GM23338 (cell line): ENCODE results near the gene NPHP4. TPM values are rescaled to one million over a fixed set of nuclear protein-coding genes. Genes with fewer than 3 reads are reported as not detected.

Experiments used
- ATAC-seq: fragments of 200-7000 bp; cut with Tn5 transposase; 3 replicates; pipeline ENCODE4 v1.9.1; 2020
- DNase-seq: peaks from one replicate; pipeline ENCODE4 v3.0.0-alpha.2; 2015; ENCODE audit warnings: low spot score
- H2AFZ ChIP-seq: fragments of 200-600 bp; sonication (generic); 2 replicates; pipeline ENCODE4 v1.8.0; 2016; ENCODE audit warnings: antibody characterized with exemption, mild to moderate bottlenecking, moderate library complexity
- H3F3A ChIP-seq: fragments of 200-600 bp; sonication (generic); replicated peaks from 2 replicates; pipeline ENCODE4 v1.8.0; 2017; ENCODE audit warnings: antibody characterized with exemption, mixed run types, low read depth
- H3K27ac ChIP-seq: fragments of 200-600 bp; sonication (generic); 2 replicates; pipeline ENCODE4 v1.6.1; 2016; ENCODE audit warnings: low read depth
- H3K27me3 ChIP-seq: fragments of 200-600 bp; sonication (generic); 2 replicates; pipeline ENCODE4 v1.8.0; 2016; ENCODE audit warnings: mild to moderate bottlenecking, mixed run types, moderate library complexity; ENCODE audit not compliant: insufficient read depth
- H3K36me3 ChIP-seq: fragments of 200-600 bp; sonication (generic); 2 replicates; pipeline ENCODE4 v1.8.0; 2016; ENCODE audit warnings: mild to moderate bottlenecking; ENCODE audit not compliant: insufficient read depth
- H3K4me1 ChIP-seq: fragments of 200-600 bp; sonication (generic); 2 replicates; pipeline ENCODE4 v1.8.0; 2016; ENCODE audit warnings: mild to moderate bottlenecking, moderate library complexity; ENCODE audit not compliant: insufficient read depth
- H3K4me2 ChIP-seq: fragments of 200-600 bp; sonication (generic); 2 replicates; pipeline ENCODE4 v1.7.1; 2017; ENCODE audit warnings: mixed run types
- H3K4me3 ChIP-seq: fragments of 200-600 bp; sonication (generic); 2 replicates; pipeline ENCODE4 v1.6.1; 2016; ENCODE audit warnings: mixed run types
- H3K79me2 ChIP-seq: fragments of 200-600 bp; sonication (generic); replicated peaks from 2 replicates; pipeline ENCODE4 v1.8.0; 2017; ENCODE audit warnings: mild to moderate bottlenecking; ENCODE audit not compliant: insufficient read depth
- H3K9me2 ChIP-seq: fragments of 200-600 bp; sonication (generic); 2 replicates; pipeline ENCODE4 v1.8.0; 2017; ENCODE audit not compliant: insufficient read depth
- H4K20me1 ChIP-seq: fragments of 200-600 bp; sonication (generic); replicated peaks from 2 replicates; pipeline ENCODE4 v1.8.0; 2017; ENCODE audit warnings: mild to moderate bottlenecking; ENCODE audit not compliant: insufficient read depth
- H3K27ac Mint-ChIP-seq: 2 replicates; pipeline ENCODE4 v1.8.0; 2020; ENCODE audit warnings: inconsistent platforms, mild to moderate bottlenecking, moderate library complexity, mixed read lengths
- H3K27me3 Mint-ChIP-seq: 3 replicates; pipeline ENCODE4 v1.8.0; 2022; ENCODE audit warnings: low read depth, mild to moderate bottlenecking, moderate library complexity, mixed read lengths, inconsistent platforms; ENCODE audit not compliant: insufficient read depth, poor library complexity
- H3K36me3 Mint-ChIP-seq: 3 replicates; pipeline ENCODE4 v1.8.0; 2021; ENCODE audit warnings: low read depth, mild to moderate bottlenecking, inconsistent platforms, moderate library complexity, mixed read lengths
- H3K4me1 Mint-ChIP-seq: 3 replicates; pipeline ENCODE4 v1.8.0; 2020; ENCODE audit warnings: mild to moderate bottlenecking, inconsistent platforms, mixed read lengths
- H3K4me3 Mint-ChIP-seq: 3 replicates; pipeline ENCODE4 v1.8.0; 2021; ENCODE audit warnings: moderate library complexity, mild to moderate bottlenecking, inconsistent platforms, mixed read lengths
- H3K9me3 Mint-ChIP-seq: 3 replicates; pipeline ENCODE4 v1.8.0; 2020; ENCODE audit warnings: moderate library complexity, mild to moderate bottlenecking, inconsistent platforms, mixed read lengths
- CREB1 ChIP-seq: fragments of 250-450 bp; sonication (Bioruptor Pico); IDR thresholded peaks from 2 replicates; pipeline ENCODE4 v1.5.0; 2020; ENCODE audit warnings: low read depth, mild to moderate bottlenecking, moderate library complexity
- CTCF ChIP-seq, 2 experiments: fragments of 200-600 bp in 1 of 2; sonication (generic) in 1 of 2; conservative IDR thresholded peaks; 2 replicates each; pipeline versions ENCODE4 v1.5.1 to v1.6.1; 2016 to 2017; ENCODE audit warnings: antibody characterized with exemption in 2 of 2, low read depth in 2 of 2, mild to moderate bottlenecking in 2 of 2, moderate library complexity in 1 of 2
- ETS1 ChIP-seq: IDR thresholded peaks from 2 replicates; pipeline ENCODE4 v1.6.1; 2016; ENCODE audit warnings: antibody characterized with exemption
- EZH2 ChIP-seq: fragments of 200-600 bp; sonication (generic); IDR thresholded peaks from one replicate; pipeline ENCODE4 v1.8.0; 2017; ENCODE audit warnings: antibody characterized with exemption, mild to moderate bottlenecking, low read depth; ENCODE audit not compliant: unreplicated experiment
- EZH2phosphoT487 ChIP-seq: fragments of 200-600 bp; sonication (generic); IDR thresholded peaks from one replicate; pipeline ENCODE4 v1.8.1; 2018; ENCODE audit warnings: antibody characterized with exemption; ENCODE audit not compliant: unreplicated experiment
- JUNB ChIP-seq: IDR thresholded peaks from one replicate; pipeline ENCODE4 v1.6.1; 2016; ENCODE audit warnings: antibody characterized with exemption; ENCODE audit not compliant: unreplicated experiment
- NANOG ChIP-seq: IDR thresholded peaks from 2 replicates; pipeline ENCODE4 v1.6.1; 2016; ENCODE audit warnings: antibody characterized with exemption, borderline replicate concordance
- POLR2AphosphoS5 ChIP-seq: IDR thresholded peaks from 2 replicates; pipeline ENCODE4 v1.6.1; 2016; ENCODE audit warnings: antibody characterized with exemption, low read depth
- REST ChIP-seq: IDR thresholded peaks from one replicate; pipeline ENCODE4 v1.6.1; 2018; ENCODE audit warnings: antibody characterized with exemption; ENCODE audit not compliant: unreplicated experiment
- STAT1 ChIP-seq: IDR thresholded peaks from one replicate; pipeline ENCODE4 v1.6.1; 2016; ENCODE audit warnings: antibody characterized with exemption; ENCODE audit not compliant: unreplicated experiment
- ZNF114 ChIP-seq: fragments of 250-450 bp; sonication (Bioruptor Pico); IDR thresholded peaks from 2 replicates; pipeline ENCODE4 v1.5.0; 2020; ENCODE audit warnings: mild to moderate bottlenecking, moderate library complexity
- ZNF331 ChIP-seq: fragments of 250-450 bp; sonication (Bioruptor Pico); IDR thresholded peaks from 2 replicates; pipeline ENCODE4 v1.5.0; 2020; ENCODE audit warnings: low read depth, mild to moderate bottlenecking, moderate library complexity
- ZNF462 ChIP-seq: fragments of 250-450 bp; sonication (Bioruptor Pico); IDR thresholded peaks from 2 replicates; pipeline ENCODE4 v1.5.0; 2020; ENCODE audit warnings: mild to moderate bottlenecking, moderate library complexity
- polyA plus RNA-seq: library from polyadenylated mRNA; unstranded; fragments of >200 nt; fragmentation: Nextera tagmentation; extraction: Ambion mirVana; gene quantifications from 2 replicates; pipeline ENCODE4 v1.2.1, GENCODE V29; 2016
- total RNA-seq: library from RNA; depleted of rRNA; stranded (reverse); fragments of >200 nt; shearing (Covaris generic); gene quantifications from 2 replicates; pipeline ENCODE4 v1.2.3, GENCODE V29; 2014

Gene NPHP4
- total and polyA plus RNA-seq, 2 experiments from 2014 or later = 2.5 to 12.4 TPM

GRCh38 chr1:5934058-5934884 is 58.0 kb downstream of the NPHP4 start:
- TF ChIP-seq POLR2AphosphoS5 (no peak), ZNF114 (CRISPR knock-in tag) (no peak), EZH2phosphoT487 (no peak), CREB1 (CRISPR knock-in tag) (no peak), STAT1 (no peak), NANOG (no peak), ZNF331 (CRISPR knock-in tag) (no peak), REST (no peak), EZH2 (no peak), JUNB (no peak), ETS1 (no peak), ZNF462 (CRISPR knock-in tag) (no peak), CTCF (conservative IDR thresholded peaks at IDR 0.05; ENCODE audit: low read depth in 2 of 2) (no peak)
- no peak overlapping the region for H3K4me3 ChIP-seq
- Mint-ChIP-seq H3K4me3 (no peak overlapping the region), H3K36me3 (peaks cover 27% of the 10 kb centered on the region), H3K27ac (no peak overlapping the region), H3K27me3 (peaks cover 9% of the 10 kb centered on the region), H3K9me3 (peaks cover 4% of the 10 kb centered on the region; the same call in 1 of the 3 replicates), H3K4me1 (peaks cover 13% of the 10 kb centered on the region)
- H3K36me3 ChIP-seq = peaks cover 3% of the 10 kb centered on the region; the same call in 1 of the 2 replicates
- no peak overlapping the region for H3K4me2 ChIP-seq
- ATAC-seq = no peak
- H3F3A ChIP-seq = no peaks in the 10 kb centered on the region
- H3K4me1 ChIP-seq = peaks cover 6% of the 10 kb centered on the region; the same call in 1 of the 2 replicates
- no peaks in the 10 kb centered on the region for H3K79me2 ChIP-seq
- no peak overlapping the region for H2AFZ ChIP-seq
- no peaks in the 10 kb centered on the region for H3K27me3 ChIP-seq
- no peaks in the 10 kb centered on the region for H3K9me2 ChIP-seq
- no peaks in the 10 kb centered on the region; the same call in none of the 2 replicates for H4K20me1 ChIP-seq
- no peak overlapping the region for H3K27ac ChIP-seq
- DNase-seq = no peak
